ENCODE data around the gene FGF12.

GRCh38 chr3:192645437-192645836 lies 81.9 kb downstream of the FGF12 start:
- no peak for TF ChIP-seq CTCF (IDR thresholded peaks at IDR 0.05)
- no peak for TF ChIP-seq ZFX (IDR thresholded peaks at IDR 0.05; ENCODE audit: borderline replicate concordance)
